Breast epithelium (tissue), 3 donors: Measurements from ENCODE around the gene EML6.

Experiments
- CTCF ChIP-seq, 3 donors: fragments of 450-650 bp; IDR thresholded peaks; one replicate each; pipeline ENCODE4 v1.5.1; 2016 to 2017; ENCODE audit warnings: antibody characterized with exemption in 3 of 3, mild to moderate bottlenecking in 3 of 3, moderate library complexity in 3 of 3
- POLR2A ChIP-seq: fragments of 450-650 bp; IDR thresholded peaks from one replicate; pipeline ENCODE4 v1.6.1; 2016; ENCODE audit warnings: antibody characterized with exemption, mild to moderate bottlenecking, moderate library complexity

- TF ChIP-seq CTCF (IDR thresholded peaks at IDR 0.05) (no peak), POLR2A (no peak)
Observed at GRCh38 chr2:54962511-54962910, 239.0 kb downstream of the EML6 start.
